Measurements from ENCODE around the gene GNAI3. TPM values are rescaled to one million over a fixed set of nuclear protein-coding genes. Genes with fewer than 3 reads are reported as not detected.

Gene GNAI3
- total and polyA plus RNA-seq, 2 of the 8 experiments (the other 6 are each of a cell fraction or from before 2014, with no cell fraction given), result 4.0 to 9.8 TPM

GRCh38 chr1:109501644-109502363 lies 46.6 kb upstream of the GNAI3 start (continued):
- no peak for TF ChIP-seq SP2 (IDR thresholded peaks at IDR 0.05; ENCODE audit: low read length)
- TF ChIP-seq ATF2 (IDR thresholded peaks at IDR 0.05; ENCODE audit: low read length), result no peak
- TF ChIP-seq BCL11A (IDR thresholded peaks at IDR 0.05; ENCODE audit: low read depth in 2 of 2, low read length in 2 of 2), result no peak
- no peak for TF ChIP-seq ASH2L (IDR thresholded peaks at IDR 0.05; ENCODE audit: low read length)

All from H1 (cell line).